Stimulated activated CD4-positive, alpha-beta T cell treated with anti-CD3 and anti-CD28 coated beads, Interleukin-1b, Interleukin-23, amount 100 ng/mL, for 1 hour (primary cell): ENCODE results near the gene PDGFD.

Source experiments
- DNase-seq, 2 donors: peaks; one replicate each; pipeline ENCODE4 v3.0.0-alpha.2; 2020; ENCODE audit warnings: low read depth in 2 of 2

Gene PDGFD

DNA sequence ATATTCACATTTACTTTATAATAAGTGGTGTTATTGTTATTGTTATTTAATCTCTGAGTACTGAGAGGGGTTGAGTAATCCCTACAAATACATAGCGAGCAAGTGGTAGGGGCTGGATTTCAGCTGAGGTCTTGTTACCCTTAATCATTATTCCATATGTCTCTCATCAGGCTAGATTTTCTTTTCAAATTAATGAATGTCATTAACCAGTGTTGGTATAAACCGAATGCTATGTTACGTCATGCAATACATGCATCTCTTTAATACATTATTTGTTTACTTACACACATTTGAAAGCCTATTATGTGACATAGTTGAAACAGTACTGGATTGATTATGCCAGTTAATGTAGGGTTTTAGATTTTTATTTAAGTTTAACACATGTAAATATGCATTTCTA lies 18.9 kb downstream of the PDGFD start:
- DNase-seq, result no peak

DNA sequence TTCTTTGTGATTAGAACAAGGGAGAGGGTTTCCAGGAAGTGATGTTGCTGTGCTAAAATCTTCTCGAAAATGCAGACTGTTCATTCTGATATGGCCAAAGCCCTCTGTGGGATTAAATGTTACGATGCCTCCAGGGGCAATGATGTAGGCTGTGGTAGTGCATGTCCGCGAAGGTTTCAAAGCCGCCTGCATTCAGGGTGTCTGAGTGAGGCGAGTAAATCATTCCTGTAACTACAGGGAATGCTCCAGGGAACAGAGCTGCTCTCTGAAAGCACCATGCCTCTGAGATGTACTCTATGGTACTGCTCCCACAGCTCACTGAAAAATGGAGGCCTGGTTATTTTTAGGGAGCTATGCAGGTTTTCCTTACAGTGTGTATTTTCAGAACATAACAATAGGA lies 21.2 kb downstream of the PDGFD start:
- DNase-seq, result no peak

- no peak for DNase-seq
Measured at GRCh38 chr11:104136861-104137260, 27.1 kb downstream of the PDGFD start.

GRCh38 chr11:104134745-104135144 lies 29.2 kb downstream of the PDGFD start:
- no peak for DNase-seq

GRCh38 chr11:104130161-104130560 lies 33.8 kb downstream of the PDGFD start:
- DNase-seq, result no peak

DNA sequence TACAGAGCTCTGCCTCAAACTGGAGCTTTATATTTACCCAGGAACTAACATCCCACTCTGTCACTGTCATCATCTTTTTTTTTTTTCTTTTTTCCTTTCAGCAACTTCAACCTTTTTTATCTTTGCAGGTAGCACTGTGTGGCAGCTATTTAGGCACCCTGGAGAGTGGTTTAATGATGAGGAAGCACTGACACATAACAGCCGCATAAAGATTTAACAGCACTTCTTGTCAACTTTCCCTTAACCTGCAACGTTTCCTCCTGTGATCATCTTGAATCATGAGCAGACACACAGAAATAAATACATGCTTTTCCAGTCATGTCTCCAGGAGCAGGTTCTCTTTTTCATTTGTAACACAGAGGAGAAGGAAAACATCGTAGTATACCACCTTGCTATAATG lies 34.8 kb downstream of the PDGFD start:
- DNase-seq, result no peak

GRCh38 chr11:104127828-104128227 lies 36.1 kb downstream of the PDGFD start:
- no peak for DNase-seq

DNA sequence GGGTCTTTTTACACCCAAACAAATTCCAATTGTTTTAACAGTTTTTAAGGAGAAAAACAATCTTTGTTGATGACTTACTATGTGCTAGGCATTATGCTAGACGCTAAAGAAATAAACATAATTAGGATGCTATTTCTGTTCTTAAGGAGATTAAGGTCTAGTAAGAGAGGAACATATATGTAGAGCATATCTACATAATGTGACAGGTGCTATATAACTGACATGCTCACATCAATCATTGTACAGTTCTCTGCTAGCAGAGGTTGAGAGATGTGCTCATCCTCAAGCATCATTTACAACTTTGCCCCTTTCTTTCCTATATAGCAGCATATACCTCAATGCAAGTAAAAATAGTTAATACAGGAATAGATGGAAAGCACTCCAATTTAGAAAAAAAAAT lies 37.5 kb downstream of the PDGFD start:
- DNase-seq, result no peak

- no peak for DNase-seq
Measured at GRCh38 chr11:104124979-104125378, 39.0 kb downstream of the PDGFD start.

- DNase-seq, result no peak
Measured at GRCh38 chr11:104122836-104123235, 41.1 kb downstream of the PDGFD start.

DNA sequence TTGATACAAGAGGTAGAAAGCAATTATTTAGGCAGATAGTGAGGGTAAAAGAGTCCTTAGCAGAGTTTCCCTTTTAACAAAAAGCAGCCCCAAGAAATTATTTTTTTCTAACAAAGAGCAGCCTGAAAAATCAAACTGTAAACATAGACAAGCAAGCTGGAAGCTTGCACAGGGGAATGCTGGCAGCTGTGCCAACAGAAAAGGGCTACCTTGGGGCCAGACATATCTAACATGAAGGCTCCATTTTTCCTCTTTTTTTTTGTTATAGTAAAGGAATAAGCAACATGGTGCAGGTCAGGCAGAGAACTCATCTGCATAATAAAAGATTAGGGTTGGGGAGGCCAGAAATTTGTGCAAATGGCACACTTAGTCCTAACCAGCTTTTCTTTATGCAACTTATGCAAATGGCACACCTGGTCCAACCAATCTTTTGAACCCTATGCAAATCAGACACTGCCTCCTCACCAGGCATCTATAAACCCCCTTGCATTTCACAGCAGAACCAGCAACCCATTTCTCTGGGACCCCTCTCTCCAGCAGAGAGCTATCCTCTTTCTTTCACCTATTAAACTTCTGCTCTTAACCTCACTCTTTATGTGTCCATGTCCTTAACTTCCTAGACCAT lies 41.8 kb downstream of the PDGFD start:
- no peak for DNase-seq

GRCh38 chr11:104120493-104121137 lies 43.3 kb downstream of the PDGFD start:
- DNase-seq, result no peak

DNA sequence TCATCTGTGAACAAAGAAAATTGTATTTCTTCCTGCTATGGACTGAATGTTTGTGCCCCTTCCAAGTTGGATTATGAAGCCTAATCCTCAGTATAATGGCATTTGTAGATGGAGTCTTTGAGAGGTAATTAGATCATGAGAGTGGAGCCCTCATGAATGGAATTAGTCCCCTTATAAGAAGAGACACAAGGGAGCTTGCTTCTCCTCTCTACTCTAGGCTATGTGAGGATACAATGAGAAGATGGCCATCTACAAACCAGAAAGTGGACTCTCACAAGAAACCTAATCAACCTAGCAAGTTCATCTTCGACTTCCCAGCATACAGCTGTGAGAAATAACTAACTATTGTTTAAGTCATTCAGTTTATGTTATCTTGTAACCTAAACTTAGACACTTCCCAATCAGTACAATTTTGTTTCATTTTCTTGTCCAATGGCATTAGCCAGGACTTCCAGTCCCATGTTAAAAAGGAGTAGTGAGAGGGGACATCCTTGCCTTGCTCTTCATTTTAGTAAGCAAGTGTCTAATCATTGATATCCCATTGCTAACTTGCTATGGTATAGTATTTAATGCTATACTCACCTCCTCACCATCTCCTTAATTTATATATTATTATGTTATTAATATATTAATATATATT lies 45.7 kb downstream of the PDGFD start:
- DNase-seq, result no peak

DNA sequence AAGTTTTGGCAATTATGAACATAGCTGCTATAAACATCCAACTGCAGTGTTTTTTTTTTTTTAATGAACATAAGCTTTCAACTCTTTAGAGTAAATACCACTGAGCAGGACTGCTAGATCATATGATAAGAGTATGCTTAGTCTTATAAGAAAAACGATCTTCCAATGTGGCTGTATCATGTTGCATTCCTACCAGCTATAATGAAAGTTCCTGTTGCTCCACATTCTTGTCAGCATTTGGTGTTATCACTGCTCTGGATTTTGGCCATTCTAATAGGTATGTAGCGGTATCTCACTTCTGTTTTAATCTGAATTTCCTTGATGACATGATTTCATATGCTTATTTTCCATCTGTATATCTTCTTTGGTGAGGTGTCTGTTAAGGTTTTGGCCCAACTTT lies 50.4 kb downstream of the PDGFD start:
- no peak for DNase-seq

- DNase-seq, result no peak
Measured at GRCh38 chr11:104106136-104106754, 57.7 kb downstream of the PDGFD start.

GRCh38 chr11:104105155-104105554 lies 58.8 kb downstream of the PDGFD start:
- no peak for DNase-seq

DNA sequence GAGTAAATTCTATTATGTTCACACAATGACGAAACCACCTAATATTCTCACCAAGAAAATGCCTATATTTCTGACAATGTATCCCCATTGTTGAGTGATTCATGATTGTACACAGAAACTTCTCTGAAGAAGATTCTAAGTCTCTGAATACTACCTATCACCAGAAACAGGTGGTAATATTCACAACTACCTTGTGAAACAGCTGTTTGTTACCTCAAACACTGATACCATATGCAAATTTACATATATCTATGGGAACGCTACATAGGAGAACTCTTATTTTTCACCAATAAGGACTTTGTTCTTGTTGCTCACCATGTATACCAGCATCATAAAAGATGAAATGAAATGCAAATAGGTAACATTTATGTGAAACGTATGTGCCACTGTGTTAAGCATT lies 59.3 kb downstream of the PDGFD start:
- DNase-seq, result no peak

DNA sequence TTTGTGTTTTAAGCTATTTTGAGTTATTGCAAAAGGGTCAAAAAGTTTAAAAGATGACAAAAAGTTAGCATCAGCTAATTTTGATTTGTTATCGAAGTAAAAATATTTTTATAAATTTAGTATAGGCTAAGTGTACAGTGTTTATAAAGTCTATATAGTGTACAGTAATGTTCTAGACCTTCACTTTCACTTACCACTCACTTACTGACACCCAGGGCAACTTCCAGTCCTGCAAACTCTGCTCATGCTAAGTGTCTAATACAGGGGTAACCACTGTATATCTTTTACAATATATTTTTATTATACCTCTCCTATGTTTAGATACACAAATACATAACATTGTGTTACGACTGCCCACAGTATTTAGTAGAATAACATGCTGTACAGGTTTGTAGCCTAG lies 59.7 kb downstream of the PDGFD start:
- no peak for DNase-seq

DNA sequence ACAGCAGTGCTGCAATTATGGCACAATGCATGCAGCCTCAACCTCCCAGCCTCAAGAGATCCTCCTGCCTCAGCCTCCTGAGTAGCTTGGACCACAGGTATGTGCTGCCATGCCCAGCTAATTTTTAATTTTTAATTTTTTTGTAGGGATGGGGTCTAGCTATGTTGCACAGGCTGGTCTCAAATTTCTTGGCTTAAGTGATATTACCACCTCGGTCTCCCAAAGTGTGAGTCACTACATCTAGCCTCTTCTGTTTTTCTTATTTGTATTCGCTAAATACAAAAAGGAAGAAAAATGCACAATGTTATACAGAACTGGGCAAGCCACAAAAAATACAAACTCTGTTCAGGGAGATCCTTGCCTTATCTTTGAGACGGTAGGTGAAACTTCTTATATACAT lies 65.4 kb downstream of the PDGFD start:
- no peak for DNase-seq

DNA sequence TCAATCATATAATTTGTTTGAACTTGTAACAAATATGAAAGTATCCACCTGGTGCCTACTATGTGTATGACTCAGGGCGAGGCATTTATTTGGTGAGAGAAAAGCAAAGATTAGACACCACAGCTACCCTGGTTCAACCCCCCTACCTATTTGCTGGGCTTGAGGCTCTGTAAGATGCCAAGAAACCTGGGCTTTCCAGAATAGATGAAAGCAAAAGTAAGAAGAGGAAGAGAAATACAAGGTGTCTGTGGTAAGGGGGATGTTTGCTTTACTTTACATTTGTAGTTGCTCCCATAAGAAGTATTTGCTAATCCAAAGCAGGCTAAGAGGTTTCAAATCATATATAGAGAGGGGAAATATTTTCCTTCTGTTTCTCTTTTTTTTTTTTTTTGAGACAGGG lies 65.8 kb downstream of the PDGFD start:
- DNase-seq, result no peak

DNA sequence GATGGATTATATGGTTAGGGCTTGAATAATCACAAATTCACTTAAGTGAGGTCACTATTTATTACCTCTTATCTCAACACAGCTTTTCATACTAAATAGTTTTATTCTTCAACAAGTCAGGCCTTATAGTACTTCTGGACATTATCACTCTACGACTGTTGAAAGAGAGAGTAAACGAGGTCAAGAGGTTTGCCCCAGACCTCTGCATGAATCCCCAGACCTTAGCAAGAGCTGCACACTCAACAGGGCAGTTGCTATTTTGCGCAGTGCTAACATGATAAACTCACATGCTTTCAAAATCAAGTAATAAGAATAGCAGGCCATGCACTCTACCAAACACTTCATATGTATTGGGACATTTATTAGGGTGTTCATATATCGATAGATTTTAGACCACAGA lies 67.0 kb downstream of the PDGFD start:
- DNase-seq, result no peak

DNA sequence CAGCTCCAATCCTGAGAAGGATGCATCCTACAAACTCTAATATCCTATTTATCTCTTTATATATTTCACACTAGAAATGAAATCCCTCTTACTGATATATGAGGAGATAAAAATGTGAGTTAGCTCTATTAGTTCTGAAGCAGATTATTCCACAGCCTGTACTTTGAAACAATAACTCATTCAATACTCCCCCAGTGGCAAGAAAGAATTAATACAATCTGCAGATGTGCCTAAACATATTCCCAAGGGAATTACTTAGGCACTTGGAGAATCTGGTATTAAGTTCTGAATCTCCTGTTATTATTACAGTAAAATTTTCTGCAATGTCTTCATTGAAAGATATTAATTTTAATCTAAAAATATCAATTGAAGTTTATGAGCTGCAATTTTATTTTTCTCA lies 68.2 kb downstream of the PDGFD start:
- no peak for DNase-seq

GRCh38 chr11:104094576-104094975 lies 69.4 kb downstream of the PDGFD start:
- DNase-seq, result no peak
